HL-60/S4 (cell line): ENCODE results near the gene EPHB2.

Experiments used
- in situ Hi-C: fragments of 300-500 bp; cut with MboI; formaldehyde crosslinking; loops from 2 replicates; pipeline ENCODE4 v1.14.3; 2022; ENCODE audit warnings: low sequenced_read_pairs

Gene EPHB2

DNA sequence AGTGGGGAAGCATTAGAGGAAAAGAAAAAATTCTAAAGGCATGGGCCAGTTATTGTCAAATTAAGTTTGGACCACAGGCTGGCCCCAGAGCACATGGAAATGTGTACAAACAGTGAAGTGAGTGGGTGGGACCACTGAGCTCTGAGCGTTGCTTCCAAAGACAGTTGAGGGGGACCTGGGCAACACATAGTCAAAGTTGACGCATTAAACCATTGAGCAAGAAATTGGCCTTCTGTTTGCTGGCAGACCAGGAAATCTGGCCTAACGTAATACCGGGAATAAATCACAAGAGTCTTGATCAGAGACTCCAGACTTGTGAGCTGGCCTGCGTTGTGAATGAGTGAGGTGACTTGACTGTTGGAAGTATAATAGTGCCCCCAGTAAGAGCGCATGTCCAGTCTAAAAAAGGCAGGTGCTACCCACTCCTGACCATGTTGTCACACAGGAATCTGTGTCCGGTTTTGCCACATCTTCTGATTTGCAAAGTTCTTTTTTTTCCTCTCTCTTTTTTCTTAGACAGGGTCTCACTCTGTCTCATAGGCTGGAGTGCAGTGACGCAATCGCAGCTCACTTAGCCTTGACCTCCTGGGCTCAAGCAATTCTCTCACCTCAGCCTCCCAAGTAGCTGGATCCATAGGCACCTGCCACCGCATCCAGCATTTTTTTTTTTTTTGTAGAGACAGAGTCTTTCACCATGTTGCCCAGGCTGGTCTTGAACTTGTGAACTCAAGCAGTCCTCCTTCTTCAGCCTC, 10.7 kb downstream of the EPHB2 start:
- in situ Hi-C loops, result no loop called here

DNA sequence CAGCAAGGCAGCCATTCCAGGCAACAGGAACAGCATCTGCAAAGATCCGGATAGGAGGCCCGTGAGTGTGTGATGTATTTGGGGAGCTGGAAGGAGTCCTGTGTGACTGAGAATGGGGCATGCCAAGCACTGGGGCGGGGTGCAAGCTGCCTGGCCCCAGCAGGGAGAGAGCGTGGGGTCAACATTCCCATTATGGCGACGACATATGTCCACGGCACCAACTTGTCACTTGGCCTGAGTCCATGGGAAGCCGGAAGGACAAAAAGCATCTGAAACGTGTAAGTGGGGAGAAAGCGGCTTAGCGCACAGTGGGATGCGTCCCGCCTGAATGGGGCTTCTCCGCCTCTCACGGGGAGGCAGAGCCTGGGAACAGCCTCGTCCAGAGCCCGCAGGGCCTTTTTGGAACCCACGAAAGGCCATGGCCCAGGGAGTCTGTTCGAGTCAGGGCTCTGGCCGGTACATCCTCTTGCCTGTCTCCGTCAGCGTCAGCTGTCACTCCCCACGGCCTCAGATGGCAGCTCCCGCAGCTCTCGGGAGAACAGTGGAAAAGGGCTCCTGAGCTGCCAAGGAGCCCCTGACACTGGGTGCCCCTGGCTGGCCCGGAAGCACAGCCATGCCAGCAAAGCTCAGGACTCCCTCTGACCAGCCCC, 12.4 kb downstream of the EPHB2 start:
- in situ Hi-C loops, result no loop called here

DNA sequence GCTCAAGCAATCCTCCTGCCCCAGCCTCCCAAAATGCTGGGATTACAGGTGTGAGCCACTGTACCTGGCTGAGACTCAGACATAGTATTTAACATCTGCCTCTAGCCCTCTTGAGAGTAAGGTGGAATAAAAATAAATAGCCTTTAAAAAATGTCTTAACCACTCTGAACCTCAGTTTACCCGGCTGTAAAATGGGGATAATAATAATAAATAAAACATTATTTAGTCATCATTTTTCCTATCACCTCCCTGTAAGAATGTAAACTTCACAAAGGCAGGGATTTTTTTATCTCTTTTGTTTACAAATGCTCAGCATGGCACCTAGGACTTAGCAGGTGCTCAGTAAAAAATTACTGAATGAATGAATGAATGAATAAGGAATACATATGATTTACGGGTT, 17.2 kb downstream of the EPHB2 start:
- in situ Hi-C loops, result no loop called here

DNA sequence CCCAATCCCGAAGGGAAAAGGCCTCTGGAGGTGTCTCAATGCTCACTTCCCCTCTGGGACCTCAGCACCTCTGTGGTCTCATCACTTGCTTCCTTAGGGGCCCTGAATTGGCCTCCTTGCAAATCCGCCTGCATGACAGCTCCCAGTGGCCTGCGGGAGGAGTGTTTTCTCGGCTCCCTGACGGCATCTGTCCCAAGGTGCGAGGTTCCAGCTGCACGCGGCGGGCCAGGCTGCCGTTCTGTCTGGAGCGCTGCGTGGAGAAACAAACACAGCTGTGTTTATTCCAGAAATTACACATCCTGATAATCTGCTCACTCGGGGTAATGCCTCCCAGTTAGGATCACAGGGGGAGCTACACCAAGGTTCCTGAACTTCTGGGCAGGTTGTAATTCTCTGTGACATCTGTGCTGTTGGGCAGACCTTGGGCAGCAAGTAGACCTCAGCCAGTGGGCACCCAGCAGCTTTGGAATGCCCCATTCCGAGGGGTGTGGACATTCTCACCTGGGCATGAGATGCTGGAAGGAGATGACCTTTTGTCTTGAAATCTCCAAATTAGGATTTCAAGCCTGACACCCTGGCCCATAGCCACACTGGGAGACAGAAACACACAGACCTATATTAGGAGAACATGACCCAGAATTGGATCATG, 18.2 kb downstream of the EPHB2 start:
- in situ Hi-C loops, result no loop called here

DNA sequence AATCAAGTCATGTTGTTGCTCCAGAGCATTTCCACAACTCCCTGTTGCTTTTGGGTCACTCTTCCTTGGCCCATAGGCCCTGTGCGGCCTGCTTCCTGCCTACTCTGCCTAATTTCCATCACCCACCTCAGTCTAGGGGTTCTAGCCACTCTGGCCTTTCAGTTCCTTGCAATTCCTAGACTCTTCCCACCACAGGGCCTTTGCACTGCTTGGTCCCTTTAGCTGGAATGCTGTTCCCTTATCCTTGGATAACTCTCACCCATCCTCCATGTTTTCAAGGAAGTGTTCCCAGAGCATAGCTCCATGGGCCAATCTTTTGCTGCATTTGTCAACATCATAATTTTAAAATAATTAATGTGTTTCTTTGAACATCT, 18.7 kb downstream of the EPHB2 start:
- in situ Hi-C loops, result no loop called here

DNA sequence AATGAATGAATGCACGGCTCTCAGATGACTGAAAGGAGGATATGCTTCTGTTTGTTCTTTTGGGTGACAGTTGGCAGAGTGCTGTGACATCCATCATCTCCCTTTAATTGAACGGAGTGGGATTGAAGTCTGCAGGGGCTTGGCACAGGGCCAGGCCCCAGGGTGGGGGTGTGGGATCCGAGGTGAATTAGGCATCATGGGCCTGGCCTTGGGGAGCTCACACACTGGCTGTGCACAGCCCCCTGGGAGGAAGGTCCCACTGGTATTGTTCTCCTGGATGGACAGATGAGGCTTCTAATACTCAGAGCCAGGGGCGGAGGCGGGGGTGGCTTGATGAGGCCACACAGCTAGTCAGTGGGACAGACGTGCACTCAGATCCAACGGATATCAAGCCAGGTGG, 19.3 kb downstream of the EPHB2 start:
- in situ Hi-C loops, result no loop called here

DNA sequence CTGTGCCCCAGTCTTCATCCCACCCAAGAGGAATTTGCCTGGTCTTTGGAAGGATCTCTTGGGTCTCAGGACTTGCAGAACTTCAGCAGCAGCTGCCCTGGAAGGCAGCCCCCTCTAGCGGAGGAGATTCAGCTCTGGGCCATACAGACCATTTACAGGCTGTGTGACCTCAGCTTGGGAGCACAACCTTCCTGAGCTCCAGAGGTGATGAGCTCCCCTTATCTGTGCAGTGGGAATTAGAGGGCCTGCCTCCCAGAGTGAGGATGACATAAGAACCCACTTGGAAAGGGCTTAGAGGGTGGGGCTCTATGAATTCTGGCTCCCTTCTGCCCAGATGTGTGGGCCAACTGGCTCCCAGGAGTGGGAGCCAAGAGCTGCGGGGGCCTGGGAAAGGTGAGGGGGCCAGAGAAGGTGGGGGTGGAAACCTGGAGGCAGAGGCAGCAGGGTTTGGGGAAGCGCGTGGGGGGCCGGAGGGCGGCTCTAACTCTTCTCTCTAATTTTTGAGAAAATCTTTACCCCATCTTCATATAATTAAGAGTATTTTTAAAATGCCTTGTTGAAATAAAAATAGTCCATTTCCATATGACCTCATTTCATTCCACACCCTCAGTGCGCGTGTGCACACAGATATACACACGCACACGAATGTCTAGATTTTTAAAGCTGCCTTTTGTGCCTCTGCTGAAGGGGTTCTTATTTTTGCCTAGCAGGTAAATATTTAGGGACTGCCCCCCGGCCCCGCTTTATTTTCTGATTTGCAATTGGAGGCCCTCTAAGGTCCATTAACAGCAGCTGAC, 21.5 kb downstream of the EPHB2 start:
- in situ Hi-C loops, result no loop called here

DNA sequence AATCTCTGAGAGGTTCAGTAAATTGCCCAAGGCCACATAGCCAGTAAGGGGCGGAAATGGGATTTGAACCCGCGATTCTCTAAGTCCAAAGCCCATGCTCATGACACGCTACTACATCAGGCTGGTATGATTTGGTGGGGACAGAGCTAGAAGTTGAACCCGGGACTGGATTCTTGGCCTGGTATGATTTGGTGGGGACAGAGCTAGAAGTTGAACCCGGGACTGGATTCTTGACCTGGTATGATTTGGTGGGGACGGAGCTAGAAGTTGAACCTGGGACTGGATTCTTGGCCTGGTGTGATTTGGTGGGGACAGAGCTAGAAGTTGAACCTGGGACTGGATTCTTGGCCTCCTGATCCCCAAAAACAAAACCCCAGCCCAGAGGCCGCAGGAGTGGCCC, 23.0 kb downstream of the EPHB2 start:
- in situ Hi-C loops, result no loop called here

DNA sequence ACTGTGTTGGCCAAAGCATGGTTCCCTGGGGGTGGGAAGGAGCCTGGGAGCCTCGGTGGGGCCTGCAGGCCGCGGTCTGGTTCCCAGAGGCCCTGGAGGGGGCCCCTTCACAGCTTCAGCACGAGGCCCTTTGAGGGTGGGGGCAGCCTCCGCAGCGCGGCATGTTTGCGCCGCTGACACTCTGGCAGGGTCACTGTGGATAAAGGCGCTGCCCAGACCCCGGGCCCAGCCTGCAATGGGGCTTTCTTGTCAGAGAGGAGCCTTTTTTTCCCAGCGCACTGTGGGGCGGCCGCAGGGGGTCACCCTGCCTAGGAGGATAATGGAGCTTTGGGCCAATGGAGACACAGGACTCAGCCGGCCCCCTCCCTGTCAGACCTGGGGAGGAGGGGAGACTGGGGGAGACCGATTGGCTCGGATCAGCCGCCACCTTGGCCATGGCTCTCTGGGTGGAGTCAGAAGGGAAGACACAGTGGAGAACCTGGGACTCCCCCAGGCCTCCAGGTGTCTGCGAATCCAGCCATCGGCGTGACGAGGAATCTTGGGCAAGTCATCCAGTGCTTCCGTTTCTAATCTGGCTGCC, 26.0 kb downstream of the EPHB2 start:
- in situ Hi-C loops, result no loop called here

DNA sequence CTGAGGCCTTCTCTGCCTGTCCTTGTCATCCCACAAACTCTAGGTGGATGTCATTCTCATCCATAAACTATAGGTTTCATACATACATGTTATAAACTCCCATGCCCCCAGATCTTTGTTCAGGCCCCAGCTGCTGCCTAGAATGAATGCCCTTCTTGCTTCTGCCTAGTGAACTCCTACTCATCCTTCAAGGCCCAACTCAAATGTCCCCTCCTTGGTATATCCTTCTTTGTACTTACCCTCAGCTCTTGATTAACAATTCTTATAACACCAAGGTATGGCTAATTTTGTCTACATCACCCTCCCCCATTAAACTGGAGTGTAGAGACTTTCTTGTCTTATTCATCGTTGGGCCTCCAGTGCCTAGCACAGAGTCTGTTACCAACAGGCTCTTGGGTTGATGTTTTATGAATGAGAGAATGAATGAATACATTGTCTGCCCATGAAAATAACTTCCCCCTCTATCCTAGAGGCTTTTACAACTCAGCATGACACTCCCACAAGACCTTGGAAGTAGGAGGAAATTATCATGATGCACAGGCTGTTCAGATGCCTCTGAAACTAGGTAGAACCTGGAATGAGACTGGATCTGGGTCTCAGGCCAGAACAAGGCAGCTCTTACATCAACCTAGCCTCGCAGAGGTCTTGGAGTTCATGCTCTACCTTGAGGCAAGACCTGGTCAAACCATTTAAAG, 26.9 kb downstream of the EPHB2 start:
- in situ Hi-C loops, result no loop called here

DNA sequence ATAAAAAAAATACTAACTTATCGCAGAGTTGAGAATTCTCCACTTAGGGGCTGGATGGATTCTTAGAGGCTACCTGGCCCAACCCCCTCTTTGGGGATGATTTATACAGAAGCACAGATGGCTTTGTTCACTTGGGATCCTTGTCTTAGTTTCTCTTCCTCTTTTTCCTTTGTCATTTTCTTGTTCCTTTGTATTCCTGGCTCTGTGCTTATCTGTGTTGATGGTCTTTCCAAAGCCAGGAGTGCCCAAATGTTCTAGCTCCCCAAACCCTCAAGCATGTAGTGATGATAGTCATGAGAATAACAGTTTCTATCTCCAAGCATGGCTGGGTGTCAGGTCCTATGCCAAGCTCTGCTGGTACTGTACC, 27.4 kb downstream of the EPHB2 start:
- in situ Hi-C loops, result no loop called here

DNA sequence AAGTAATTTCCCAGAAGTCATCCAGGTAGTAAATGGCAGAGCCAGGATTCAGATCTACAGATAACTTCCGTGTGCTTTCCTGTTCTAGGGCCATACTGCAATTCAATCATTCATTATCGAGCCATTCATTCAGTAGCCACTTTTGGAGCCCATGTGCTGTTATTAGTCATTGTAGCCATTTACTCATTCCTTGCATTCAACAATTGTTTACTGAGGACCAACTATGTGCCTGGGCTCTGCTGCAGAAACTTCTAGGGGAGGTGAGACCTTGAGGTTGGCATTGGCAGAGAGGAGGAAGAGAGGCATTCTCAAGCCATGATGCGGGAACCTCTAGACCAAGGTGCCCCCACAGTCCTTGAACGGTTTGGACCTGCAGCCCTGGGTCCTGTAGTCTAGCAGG, 27.9 kb downstream of the EPHB2 start:
- in situ Hi-C loops, result no loop called here

DNA sequence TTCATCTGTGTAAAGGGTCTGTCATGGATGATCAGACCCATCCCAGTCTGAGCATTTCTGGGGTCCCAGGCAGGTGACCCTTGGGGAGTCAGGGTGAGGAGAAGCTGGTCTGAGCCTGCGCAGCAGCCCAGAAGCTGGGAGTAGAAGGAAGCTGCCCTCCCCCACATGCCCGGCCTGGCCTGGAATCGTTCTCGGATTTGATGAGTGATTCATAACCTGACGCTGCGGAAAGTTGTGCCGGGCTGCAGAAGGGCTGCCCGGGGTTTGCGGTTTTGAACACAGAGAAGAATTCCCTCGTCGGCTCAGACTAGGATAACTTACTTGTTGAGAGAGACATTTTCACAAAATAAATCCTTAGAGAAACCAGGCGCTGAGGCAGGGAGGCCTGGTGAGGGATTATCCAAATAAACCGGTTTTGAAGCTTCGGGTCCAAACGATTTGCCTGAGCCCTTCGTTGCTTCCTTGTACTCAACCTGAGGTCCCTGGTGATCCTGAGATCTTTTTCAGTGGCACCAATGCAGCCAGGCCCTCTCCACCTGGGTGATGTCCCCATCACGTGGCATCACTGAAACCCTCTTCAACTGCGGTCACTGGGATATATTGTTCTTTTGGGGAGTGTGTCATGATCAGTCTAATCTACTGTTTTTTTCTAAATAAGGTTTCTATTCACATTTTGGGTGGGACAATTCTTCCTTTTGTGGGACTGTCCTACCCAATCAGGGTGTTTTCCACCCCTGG, 29.2 kb downstream of the EPHB2 start:
- in situ Hi-C loops, result no loop called here

DNA sequence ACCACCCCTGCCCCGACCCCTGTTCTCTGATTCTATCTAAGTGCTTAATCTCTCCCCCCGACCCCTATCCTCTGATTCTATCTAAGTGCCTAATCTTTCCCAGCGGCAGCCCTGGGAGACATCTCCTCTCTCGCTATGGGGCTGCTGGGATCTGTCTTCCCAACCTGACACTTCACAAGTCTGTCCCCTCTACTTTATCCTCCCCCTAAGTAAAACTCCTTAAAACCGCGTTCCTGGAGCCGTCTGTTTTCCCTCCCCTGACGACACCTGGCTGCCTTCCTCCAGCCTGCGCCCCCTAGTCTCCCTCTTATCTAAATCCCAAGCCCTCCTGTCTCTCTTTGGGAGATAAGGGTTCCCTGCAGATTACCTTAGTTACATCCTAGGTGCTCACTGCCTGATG, 30.5 kb downstream of the EPHB2 start:
- in situ Hi-C loops, result no loop called here

DNA sequence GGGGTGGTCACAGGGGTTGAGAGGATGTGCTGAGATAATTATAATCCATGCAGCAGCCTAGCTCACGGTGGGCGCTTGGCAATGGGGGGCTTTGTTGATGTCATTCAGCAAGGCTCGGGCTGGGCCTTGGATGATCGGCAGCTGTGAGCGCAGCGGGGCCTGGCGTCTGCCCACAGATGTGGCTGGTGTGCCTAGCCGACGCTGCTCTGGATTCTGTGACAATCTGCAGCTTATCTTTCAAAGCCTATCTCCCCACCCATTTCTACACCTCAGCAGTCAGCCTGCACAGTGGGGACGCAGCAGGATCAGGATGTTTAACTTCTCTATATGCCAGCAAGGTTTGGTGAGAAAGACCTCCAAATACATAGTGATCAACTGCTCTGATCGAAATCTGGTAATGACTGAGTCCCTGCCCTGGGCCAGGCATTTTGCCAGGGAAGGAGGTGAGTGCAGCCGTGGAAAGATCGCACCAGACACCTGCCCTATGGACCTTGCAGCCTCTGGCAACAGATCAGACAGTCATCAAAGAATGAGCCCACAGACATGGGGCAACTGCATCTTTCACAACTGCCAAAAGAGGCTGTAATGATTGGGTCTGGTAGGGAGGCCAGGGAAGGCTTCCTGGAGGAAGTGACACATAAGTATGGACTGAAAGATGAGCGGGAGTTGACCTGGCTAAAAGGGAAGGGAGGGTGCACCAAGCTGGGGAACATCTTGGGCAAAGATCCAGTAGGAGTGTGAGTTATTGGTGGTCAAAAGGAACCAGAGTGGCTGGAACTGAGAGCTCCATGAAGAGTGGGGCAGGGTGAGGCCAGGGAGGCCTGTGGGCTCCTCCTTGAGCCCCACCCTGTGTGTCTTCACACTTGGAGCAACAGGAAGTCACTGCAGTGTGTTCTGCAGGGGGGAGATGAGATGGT, 35.3 kb downstream of the EPHB2 start:
- in situ Hi-C loops, result no loop called here

DNA sequence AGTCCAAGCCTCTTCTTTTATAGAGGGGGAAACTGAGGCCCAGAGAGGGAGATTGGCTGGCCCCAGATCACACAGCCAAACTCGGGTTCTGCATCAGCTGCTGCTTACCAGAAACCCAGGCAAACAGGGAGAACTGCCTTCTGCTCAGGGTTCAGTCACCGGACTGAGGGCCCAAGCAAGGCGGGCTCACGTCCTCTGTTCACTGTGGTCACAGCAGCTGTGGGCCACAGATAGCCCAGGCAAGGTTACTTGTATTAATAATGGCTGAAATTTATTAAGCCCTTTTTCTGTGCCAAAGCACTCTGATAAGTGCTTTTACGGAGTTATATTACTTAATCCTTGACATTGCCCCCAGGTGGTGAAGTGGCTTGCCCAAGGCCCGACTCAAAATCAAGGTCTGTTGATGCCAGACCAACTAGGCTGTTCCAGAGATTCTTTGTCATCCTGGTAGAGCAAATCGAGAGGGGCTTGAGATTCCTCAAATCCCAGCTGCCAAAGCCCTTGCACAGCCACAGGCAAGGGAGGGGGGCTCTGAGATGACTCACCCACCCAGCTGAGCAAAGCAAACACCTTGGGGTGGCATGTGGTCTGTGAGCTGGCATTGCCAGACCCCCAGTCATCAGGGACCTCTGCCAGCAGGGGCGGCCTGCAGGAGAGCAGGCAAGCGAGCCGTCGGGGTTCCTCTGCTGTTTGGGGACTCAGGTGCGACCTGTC, 36.5 kb downstream of the EPHB2 start:
- in situ Hi-C loops, result no loop called here

DNA sequence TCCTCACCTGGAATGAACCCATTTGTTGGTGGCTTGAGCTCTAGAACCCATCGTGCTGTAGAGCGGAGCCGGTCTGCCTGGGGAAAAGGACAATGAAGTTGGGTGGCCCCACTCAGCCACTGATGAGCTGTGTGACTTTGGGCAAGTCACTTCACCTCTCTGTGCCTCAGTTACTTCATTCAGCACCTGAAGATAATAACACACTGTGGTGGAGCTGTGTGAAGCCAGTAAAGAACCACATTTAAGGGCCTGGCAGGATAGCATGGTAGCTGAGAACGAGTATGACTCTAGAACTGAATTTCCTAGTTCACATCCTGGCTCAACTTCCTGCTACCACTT, 37.1 kb downstream of the EPHB2 start:
- in situ Hi-C loops, result no loop called here

DNA sequence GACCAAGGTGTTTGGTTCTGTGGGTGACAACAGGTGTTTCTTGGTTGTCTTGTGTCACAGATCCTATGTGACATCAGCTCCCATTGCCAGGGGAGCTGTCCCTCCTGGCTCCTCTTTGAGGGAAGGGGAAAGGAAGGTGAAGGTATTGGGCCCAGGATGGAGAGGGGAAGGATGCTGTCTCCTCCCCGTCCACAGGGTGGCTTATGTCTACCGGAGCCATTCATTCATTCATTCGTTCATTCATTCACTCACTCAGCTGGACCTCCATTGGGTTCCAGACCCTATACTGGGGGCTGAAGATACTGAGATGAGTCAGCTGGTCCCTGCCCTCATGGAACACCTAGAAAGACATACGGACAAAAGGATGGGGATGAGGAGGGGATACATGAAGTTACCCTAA, 38.9 kb downstream of the EPHB2 start:
- in situ Hi-C loops, result no loop called here
